Psoas muscle (tissue), 8 donors: ENCODE measurements around the gene TPM3. TPM values are rescaled to one million over a fixed set of nuclear protein-coding genes. Genes with fewer than 3 reads are reported as not detected.
A peak's percentile ranks its signal among the peaks of the same experiment; 100 is the strongest.

Experiments
- ATAC-seq, 4 donors: fragments of 200-7000 bp; cut with Tn5 transposase; one replicate each; pipeline ENCODE4 v1.9.1; 2020; ENCODE audit warnings: moderate library complexity in 3 of 4, mild to moderate bottlenecking in 2 of 4
- DNase-seq, 2 donors: peaks; one replicate each; pipeline ENCODE4 v3.0.0-alpha.2; 2020
- H3K27ac ChIP-seq: fragments of 200-600 bp; one replicate; pipeline ENCODE4 v1.8.0; 2022
- H3K27me3 ChIP-seq, 3 donors: fragments of 200-600 bp in 1 of 3; one replicate each; pipeline versions ENCODE4 v1.6.1 to v1.8.0; 2013 to 2022; ENCODE audit warnings: low read length in 2 of 3, mild to moderate bottlenecking in 2 of 3, moderate library complexity in 1 of 3; ENCODE audit not compliant: insufficient read depth in 3 of 3
- H3K36me3 ChIP-seq, 2 donors: fragments of 200-600 bp in 1 of 2; one replicate each; pipeline versions ENCODE4 v1.6.1 to v1.8.0; 2013 to 2022; ENCODE audit warnings: low read depth in 1 of 2, mild to moderate bottlenecking in 1 of 2, moderate library complexity in 1 of 2; ENCODE audit not compliant: insufficient read depth in 1 of 2
- H3K4me1 ChIP-seq: fragments of 200-600 bp; one replicate; pipeline ENCODE4 v1.8.0; 2022
- H3K4me3 ChIP-seq: fragments of 200-600 bp; one replicate; pipeline ENCODE4 v1.8.0; 2022; ENCODE audit warnings: mild to moderate bottlenecking
- H3K9me3 ChIP-seq: fragments of 200-600 bp; one replicate; pipeline ENCODE4 v1.8.0; 2022
- WGBS, 3 donors: extraction: QIAGEN DNeasy Blood & Tissue Kit; methylation state at CpG; one replicate each; pipeline versions ENCODE4 v1.1.6 to v1.1.7; 2013; 5-methylcytosine and 5-hydroxymethylcytosine counted together
- intact Hi-C, 2 donors: fragments of 100-400 bp; cut with DNase I; formaldehyde crosslinking; loops; one replicate each; pipeline versions ENCODE4 v1.11.0 to v1.14.2; 2022
- polyA plus RNA-seq, 3 donors: library from polyadenylated mRNA; stranded (reverse); fragments of 200-250 nt; gene quantifications; one replicate each; pipeline ENCODE4 v1.2.3, GENCODE V29; 2013
- total RNA-seq, 4 donors: library from RNA; stranded (reverse); fragmentation: NEBNext Ultra II Directional in 2 of 4; extraction: Animal tissue kit (Norgen Biotek cat#: 25700) in 2 of 4; gene quantifications; one replicate each; pipeline versions ENCODE4 v1.2.1 to v1.2.4, GENCODE V29; 2021 to 2023
- TF ChIP-seq, protein P1 (sequence below): fragments of 200-600 bp; IDR thresholded peaks from one replicate; pipeline ENCODE4 v1.8.0; 2022; ENCODE audit warnings: antibody characterized with exemption
- donor health status: healthy with polysubstance abuse.
- donor health status: DM: no; HTN: no; CAD: no; lungs with moderate emphysema.
- donor health status: Bipolar disorder and iron deficiency.
- donor health status: healthy.
- donor health status: DM: yes; HTN: yes; CAD: no.
- donor health status: DM: no; HTN: no; CAD: no.
- donor health status: DM: no; HTN: no; CAD: no.
- donor health status: DM: yes; HTN: yes; CAD: no.

The TPM3 gene
- total and polyA plus RNA-seq, 7 donors, result 1,778 to 3,898 (median 2,728) TPM

DNA sequence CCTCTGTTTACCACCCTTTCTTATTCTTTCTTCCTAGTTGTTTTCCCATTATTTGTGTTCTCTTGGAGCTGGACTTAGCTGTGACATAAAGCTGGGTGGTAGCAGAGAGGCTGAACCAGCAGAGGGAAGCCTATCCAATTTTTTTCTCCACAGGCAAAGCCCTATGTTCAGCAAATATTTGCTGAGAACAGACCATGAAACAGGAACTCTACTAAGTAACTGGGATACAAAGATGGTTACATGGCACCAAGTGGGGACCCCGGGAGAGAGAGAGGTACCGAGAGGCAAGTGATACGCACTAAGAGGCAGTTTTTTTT lies 7.6 kb upstream of the TPM3 start:
- no peaks in the 10 kb centered on the region for H3K9me3 ChIP-seq
- peaks cover 6% of the 10 kb centered on the region for H3K4me1 ChIP-seq
- peak overlapping the region; percentile 5 for H3K4me3 ChIP-seq
- WGBS, 3 donors, result 91 to 94% (median 91%) methylated on average over 3 of the region's 3 CpGs
- no peak for DNase-seq
- no peaks in the 10 kb centered on the region for H3K27me3 ChIP-seq
- intact Hi-C loops, result loop anchor here in 1 of 2 donors (5.0 kb wide), 1 partner anchor 73 kb away; the partner anchor contains the start of gene HAX1
- TF ChIP-seq, protein P1, sequence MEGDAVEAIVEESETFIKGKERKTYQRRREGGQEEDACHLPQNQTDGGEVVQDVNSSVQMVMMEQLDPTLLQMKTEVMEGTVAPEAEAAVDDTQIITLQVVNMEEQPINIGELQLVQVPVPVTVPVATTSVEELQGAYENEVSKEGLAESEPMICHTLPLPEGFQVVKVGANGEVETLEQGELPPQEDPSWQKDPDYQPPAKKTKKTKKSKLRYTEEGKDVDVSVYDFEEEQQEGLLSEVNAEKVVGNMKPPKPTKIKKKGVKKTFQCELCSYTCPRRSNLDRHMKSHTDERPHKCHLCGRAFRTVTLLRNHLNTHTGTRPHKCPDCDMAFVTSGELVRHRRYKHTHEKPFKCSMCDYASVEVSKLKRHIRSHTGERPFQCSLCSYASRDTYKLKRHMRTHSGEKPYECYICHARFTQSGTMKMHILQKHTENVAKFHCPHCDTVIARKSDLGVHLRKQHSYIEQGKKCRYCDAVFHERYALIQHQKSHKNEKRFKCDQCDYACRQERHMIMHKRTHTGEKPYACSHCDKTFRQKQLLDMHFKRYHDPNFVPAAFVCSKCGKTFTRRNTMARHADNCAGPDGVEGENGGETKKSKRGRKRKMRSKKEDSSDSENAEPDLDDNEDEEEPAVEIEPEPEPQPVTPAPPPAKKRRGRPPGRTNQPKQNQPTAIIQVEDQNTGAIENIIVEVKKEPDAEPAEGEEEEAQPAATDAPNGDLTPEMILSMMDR, result no peak
- peak overlapping the region; percentile 46 for H3K27ac ChIP-seq
- H3K36me3 ChIP-seq, result no peaks in the 10 kb centered on the region
- no peak for ATAC-seq

DNA sequence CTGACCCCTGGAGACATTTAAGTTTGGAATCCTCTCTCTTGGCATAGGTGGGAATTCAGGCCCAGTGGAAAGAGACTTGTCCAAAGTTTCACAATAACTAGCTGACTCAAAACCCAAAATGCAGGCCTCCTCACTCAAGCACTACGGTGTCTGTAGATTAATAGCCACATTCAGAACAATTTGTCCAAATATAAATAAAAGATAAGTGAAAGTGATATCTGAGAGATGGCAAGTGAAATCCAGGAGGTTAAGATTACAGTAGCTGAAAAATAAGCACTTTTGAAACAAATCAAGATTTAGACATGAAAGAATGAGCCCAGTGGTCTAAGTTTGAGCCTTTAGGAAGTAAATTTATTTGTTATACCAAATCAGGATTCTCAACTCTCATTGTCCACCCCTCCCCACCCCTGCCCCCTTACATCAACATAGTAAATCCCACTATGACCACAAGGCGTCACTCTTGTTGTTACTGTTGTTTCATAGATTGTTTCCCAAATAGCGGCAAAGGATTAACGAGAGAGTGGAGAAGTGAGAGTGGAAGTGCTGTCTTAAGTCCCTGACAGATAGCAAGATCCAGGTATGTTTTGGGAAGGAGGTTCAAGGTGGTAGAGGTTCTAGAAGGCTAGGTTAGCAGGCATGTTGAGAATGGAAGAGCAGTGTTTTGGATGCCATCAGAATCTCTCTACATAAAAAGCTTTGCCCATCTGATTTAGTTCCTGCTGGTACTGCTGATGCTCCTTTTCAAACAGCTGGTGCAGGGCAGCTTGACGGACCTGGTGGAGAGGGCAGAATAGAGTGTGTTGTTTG lies 7.1 kb upstream of the TPM3 start:
- WGBS, 3 donors, result 10 to 14% (median 12%) methylated on average over 5 of the region's 5 CpGs
- intact Hi-C loops, result loop anchor here in 1 of 2 donors (5.0 kb wide), 1 partner anchor 73 kb away; the partner anchor contains the start of gene HAX1
- Histone ChIP-seq H3K4me1 (peaks cover 6% of the 10 kb centered on the region), H3K36me3 (no peaks in the 10 kb centered on the region), H3K4me3 (peak overlapping the region; percentile 5), H3K27me3 (no peaks in the 10 kb centered on the region), H3K27ac (peak overlapping the region; percentile 89), H3K9me3 (no peaks in the 10 kb centered on the region)
- ATAC-seq (peak in 2 of 4 donors; percentile 43 to 56), DNase-seq (no peak)
- TF ChIP-seq, protein P1, result peak; percentile 38

DNA sequence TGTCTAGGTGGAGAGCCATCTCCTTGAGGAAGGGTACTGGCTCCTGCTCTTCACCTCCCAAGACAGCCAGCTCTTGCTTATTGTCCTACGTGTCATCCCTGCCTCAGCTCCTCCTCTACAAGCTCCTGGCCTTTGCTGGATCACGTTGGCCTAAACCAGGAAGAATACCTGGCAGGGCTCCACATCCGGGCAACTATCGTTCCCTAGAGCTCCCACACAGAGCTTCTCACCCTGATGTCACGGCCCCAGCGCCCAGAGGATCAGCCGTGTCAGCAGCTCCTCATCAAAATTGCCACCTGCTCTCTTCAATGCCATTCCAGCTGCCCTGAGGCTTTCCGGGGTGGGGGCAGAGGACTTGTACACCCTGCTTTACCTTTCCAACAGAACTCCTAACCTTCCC lies 1.9 kb upstream of the TPM3 start:
- Histone ChIP-seq H3K27ac (peak overlapping the region; percentile 89), H3K27me3 (no peaks in the 10 kb centered on the region), H3K36me3 (no peaks in the 10 kb centered on the region), H3K9me3 (no peaks in the 10 kb centered on the region), H3K4me3 (peak overlapping the region; percentile 25), H3K4me1 (peaks cover 15% of the 10 kb centered on the region)
- TF ChIP-seq, protein P1, result no peak
- WGBS, 3 donors, result 17 to 31% (median 21%) methylated on average over 8 of the region's 8 CpGs
- DNase-seq (peak; percentile 83 to 87), ATAC-seq (peak; percentile 46 to 69 (median 58))
- intact Hi-C loops, result no loop called here

DNA sequence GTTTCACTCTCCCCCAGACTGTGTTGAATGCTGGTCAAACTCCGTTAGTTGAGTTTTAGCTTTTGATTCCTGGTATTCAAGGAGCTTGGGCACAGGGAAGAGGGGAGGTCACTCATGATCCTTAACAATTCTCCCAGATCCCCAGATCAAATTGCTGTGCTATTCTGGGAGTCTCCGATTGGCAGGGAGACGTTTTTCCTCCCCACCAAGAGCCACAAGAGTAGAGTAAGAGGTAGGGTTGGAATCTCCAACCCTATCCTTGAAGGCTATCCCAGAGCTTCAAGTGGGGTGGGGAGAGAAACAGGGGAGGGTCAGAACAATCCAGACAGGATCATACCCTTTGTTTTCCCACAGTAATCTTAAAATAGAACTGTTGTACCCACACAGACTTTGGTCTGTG lies 576 bp upstream of the TPM3 start:
- H3K4me3 ChIP-seq, result peak overlapping the region; percentile 65
- peaks cover 0 to under 1% of the 10 kb centered on the region in 2 donors for H3K36me3 ChIP-seq
- intact Hi-C loops, result no loop called here
- peak overlapping the region; percentile 89 for H3K27ac ChIP-seq
- H3K4me1 ChIP-seq, result peaks cover 15% of the 10 kb centered on the region
- H3K9me3 ChIP-seq, result no peaks in the 10 kb centered on the region
- peak in 1 of 4 donors; percentile 12 for ATAC-seq
- WGBS, 3 donors, result 8 to 15% (median 10%) methylated on average over 3 of the region's 3 CpGs
- H3K27me3 ChIP-seq, result no peaks in the 10 kb centered on the region
- TF ChIP-seq, protein P1, result no peak
- DNase-seq, result no peak
